PC-9 (cell line): ENCODE results near the gene LMNB1. TPM values are rescaled to one million over a fixed set of nuclear protein-coding genes. Genes with fewer than 3 reads are reported as not detected.

Experiments used
- BruUV-seq: library from RNA; stranded (reverse); fragments of 400-500 nt; replicated peaks from 2 replicates; lab custom pipeline; 2021; lab: Mats Ljungman, UMichigan
- CTCF ChIA-PET: fragments of 300-600 bp; sonication (Branson Sonifier 250); formaldehyde crosslinking; loops from one replicate; lab custom pipeline; 2022; ENCODE audit warnings: antibody characterized with exemption; lab: Charles Lee
- POLR2A ChIA-PET: fragments of 300-600 bp; sonication (Branson Sonifier 250); formaldehyde crosslinking; loops from one replicate; lab custom pipeline; 2022; ENCODE audit warnings: antibody characterized with exemption; ENCODE audit not compliant: unreplicated experiment; lab: Charles Lee
- DNase-seq, 2 experiments: peaks; one replicate each; pipeline versions ENCODE4 v3.0.0 to v3.0.0-alpha.2; 2015 to 2022; ENCODE audit warnings: mixed read lengths in 1 of 2
- H2AFZ ChIP-seq: fragments of 200-600 bp; sonication (generic); 2 replicates; pipeline ENCODE4 v1.8.1; 2017; ENCODE audit warnings: antibody characterized with exemption
- H3F3A ChIP-seq: fragments of 200-600 bp; sonication (generic); 2 replicates; pipeline ENCODE4 v1.8.1; 2017; ENCODE audit warnings: antibody characterized with exemption, mild to moderate bottlenecking, low read depth; ENCODE audit not compliant: insufficient read depth
- H3K27ac ChIP-seq: fragments of 200-600 bp; sonication (generic); 2 replicates; pipeline ENCODE4 v1.6.1; 2016; ENCODE audit warnings: mixed run types
- H3K27me3 ChIP-seq: fragments of 200-600 bp; sonication (generic); 2 replicates; pipeline ENCODE4 v1.6.1; 2016; ENCODE audit warnings: low read depth, mixed run types; ENCODE audit not compliant: insufficient read depth
- H3K36me3 ChIP-seq: fragments of 200-600 bp; sonication (generic); 2 replicates; pipeline ENCODE4 v1.6.1; 2016; ENCODE audit warnings: low read depth, mixed run types
- H3K4me1 ChIP-seq: fragments of 200-600 bp; sonication (generic); replicated peaks from 2 replicates; pipeline ENCODE4 v1.6.1; 2016; ENCODE audit warnings: mixed run types; ENCODE audit not compliant: insufficient read depth
- H3K4me2 ChIP-seq: fragments of 200-600 bp; sonication (generic); 2 replicates; pipeline ENCODE4 v1.6.1; 2017; ENCODE audit warnings: mixed run types
- H3K4me3 ChIP-seq: fragments of 200-600 bp; sonication (generic); 2 replicates; pipeline ENCODE4 v1.6.1; 2016; ENCODE audit warnings: mixed run types
- H3K79me2 ChIP-seq: fragments of 200-600 bp; sonication (generic); 2 replicates; pipeline ENCODE4 v1.6.1; 2017; ENCODE audit warnings: low read depth, mixed run types
- H3K9me2 ChIP-seq: fragments of 200-600 bp; sonication (generic); 2 replicates; pipeline ENCODE4 v1.8.1; 2017; ENCODE audit warnings: mild to moderate bottlenecking; ENCODE audit not compliant: insufficient read depth
- H3K9me3 ChIP-seq: fragments of 200-600 bp; sonication (generic); 2 replicates; pipeline ENCODE4 v1.8.1; 2016; ENCODE audit warnings: low read depth; ENCODE audit not compliant: insufficient read depth
- H4K20me1 ChIP-seq: fragments of 200-600 bp; sonication (generic); 2 replicates; pipeline ENCODE4 v1.8.1; 2017; ENCODE audit not compliant: insufficient read depth
- CTCF ChIP-seq: fragments of 200-600 bp; sonication (generic); conservative IDR thresholded peaks from 2 replicates; pipeline ENCODE4 v1.6.1; 2017; ENCODE audit warnings: mixed run types, antibody characterized with exemption, mild to moderate bottlenecking, moderate library complexity
- EZH2 ChIP-seq: fragments of 200-600 bp; sonication (generic); IDR thresholded peaks from 2 replicates; pipeline ENCODE4 v1.8.0; 2017; ENCODE audit warnings: antibody characterized with exemption, low read depth
- intact Hi-C: fragments of 100-400 bp; cut with micrococcal nuclease; formaldehyde crosslinking; loops from one replicate; pipeline ENCODE4 v1.10.0; 2022; ENCODE audit not compliant: unreplicated experiment
- total RNA-seq: library from RNA; stranded (reverse); gene quantifications from 2 replicates; pipeline ENCODE4 v1.2.3, GENCODE V29; 2021

Gene LMNB1
- total RNA-seq, 1 experiment from 2014 or later, result 117 TPM

GRCh38 chr5:126881821-126882600, 105.1 kb downstream of the LMNB1 start:
- ChIA-PET POLR2A (no interaction called here), CTCF (no interaction called here)
- intact Hi-C loops, result no loop called here
- no peak overlapping the region for H3K4me2 ChIP-seq
- TF ChIP-seq EZH2 (no peak), CTCF (no peak)
- no peaks in the 10 kb centered on the region for H3K9me3 ChIP-seq
- no peaks in the 10 kb centered on the region for H3K27me3 ChIP-seq
- H3K36me3 ChIP-seq, result no peaks in the 10 kb centered on the region
- H3K9me2 ChIP-seq, result no peaks in the 10 kb centered on the region
- peaks cover 5% of the 10 kb centered on the region for H3K4me1 ChIP-seq
- H3K4me3 ChIP-seq, result no peak overlapping the region
- H2AFZ ChIP-seq, result no peak overlapping the region
- peaks cover 4% of the 10 kb centered on the region; the same call in 1 of the 2 replicates for H3F3A ChIP-seq
- no TSS peak for BruUV-seq
- DNase-seq, result no peak
- no peaks in the 10 kb centered on the region for H4K20me1 ChIP-seq
- no peak overlapping the region for H3K27ac ChIP-seq
- no peaks in the 10 kb centered on the region for H3K79me2 ChIP-seq

- no peaks in the 10 kb centered on the region for H3K36me3 ChIP-seq
- POLR2A ChIA-PET, result no interaction called here
- no peak for DNase-seq
- no TSS peak for BruUV-seq
- H3K79me2 ChIP-seq, result no peaks in the 10 kb centered on the region
- no peaks in the 10 kb centered on the region for H3K9me3 ChIP-seq
- H3K4me3 ChIP-seq, result no peak overlapping the region
- H3K9me2 ChIP-seq, result no peaks in the 10 kb centered on the region
- intact Hi-C loops, result no loop called here
- H2AFZ ChIP-seq, result no peak overlapping the region
- no peak for TF ChIP-seq CTCF
- TF ChIP-seq EZH2, result no peak
- H3K27ac ChIP-seq, result no peak overlapping the region
- CTCF ChIA-PET, result no interaction called here
- no peaks in the 10 kb centered on the region for H4K20me1 ChIP-seq
- peaks cover 5% of the 10 kb centered on the region for H3K4me1 ChIP-seq
- no peak overlapping the region for H3K4me2 ChIP-seq
- H3F3A ChIP-seq, result peaks cover 4% of the 10 kb centered on the region; the same call in 1 of the 2 replicates
- no peaks in the 10 kb centered on the region for H3K27me3 ChIP-seq
Observed at GRCh38 chr5:126883564-126884245, 106.8 kb downstream of the LMNB1 start.

- no peaks in the 10 kb centered on the region for H3K9me3 ChIP-seq
- peak in 1 of 2 experiments; percentile 53 for DNase-seq
- ChIA-PET POLR2A (no interaction called here), CTCF (no interaction called here)
- intact Hi-C loops, result no loop called here
- no peaks in the 10 kb centered on the region for H3K36me3 ChIP-seq
- H2AFZ ChIP-seq, result no peak overlapping the region
- H3K9me2 ChIP-seq, result no peaks in the 10 kb centered on the region
- no TSS peak for BruUV-seq
- no peak overlapping the region for H3K27ac ChIP-seq
- H3K4me2 ChIP-seq, result no peak overlapping the region
- no peaks in the 10 kb centered on the region for H3K79me2 ChIP-seq
- peaks cover 5% of the 10 kb centered on the region for H3K4me1 ChIP-seq
- no peaks in the 10 kb centered on the region for H3K27me3 ChIP-seq
- H3K4me3 ChIP-seq, result no peak overlapping the region
- H3F3A ChIP-seq, result peaks cover 4% of the 10 kb centered on the region; the same call in 1 of the 2 replicates
- no peak for TF ChIP-seq EZH2
- no peak for TF ChIP-seq CTCF
- no peaks in the 10 kb centered on the region for H4K20me1 ChIP-seq
Observed at GRCh38 chr5:126884269-126884819, 107.4 kb downstream of the LMNB1 start.

Other genes starting within 250 kb of the LMNB1 start
- 109 and 111 TPM in 2 replicates for gene ALDH7A1, start 181.9 kb upstream of the LMNB1 start, total RNA-seq
- gene PHAX, start 176.2 kb upstream of the LMNB1 start, total RNA-seq, result 21.5 and 30.6 TPM in 2 replicates